HepG2 (cell line): ENCODE measurements around the gene APBB2.

Source experiments
- CBX5 ChIP-seq: sonication (generic); formaldehyde crosslinking; IDR thresholded peaks from 2 replicates; pipeline ENCODE4 v1.4.0; 2020; ENCODE audit warnings: missing genetic modification reagents, borderline replicate concordance
- EZH2 ChIP-seq: conservative IDR thresholded peaks from 2 replicates; pipeline ENCODE4 v1.6.1; 2012; ENCODE audit warnings: mild to moderate bottlenecking, low read depth, low read length, moderate library complexity
- FIP1L1 ChIP-seq: fragments of 200-400 bp; formaldehyde crosslinking; IDR thresholded peaks from 2 replicates; pipeline ENCODE4 v1.6.1; 2018; ENCODE audit warnings: low read depth, mild to moderate bottlenecking, low read length, moderate library complexity, borderline replicate concordance; ENCODE audit not compliant: insufficient read depth
- HOXA7 ChIP-seq: sonication (generic); formaldehyde crosslinking; IDR thresholded peaks from 2 replicates; pipeline ENCODE4 v1.8.1; 2022; ENCODE audit warnings: mild to moderate bottlenecking, missing genetic modification reagents, moderate library complexity
- KLF16 ChIP-seq, 2 experiments: sonication (generic) in 1 of 2; formaldehyde crosslinking in 1 of 2; IDR thresholded peaks; 2 replicates each; pipeline versions ENCODE4 v1.6.1 to v1.8.0; 2016 to 2023; ENCODE audit warnings: missing genetic modification reagents in 2 of 2, missing compliant biosample characterization in 1 of 2
- PCBP2 ChIP-seq: fragments of 200-400 bp; formaldehyde crosslinking; optimal IDR thresholded peaks from 2 replicates; pipeline ENCODE3; 2018; ENCODE audit warnings: low read length, low read depth; ENCODE audit not compliant: poor library complexity, severe bottlenecking
- RBM39 ChIP-seq: fragments of 200-400 bp; formaldehyde crosslinking; IDR thresholded peaks from one replicate; pipeline ENCODE4 v1.6.1; 2018; ENCODE audit warnings: antibody characterized with exemption, mild to moderate bottlenecking, low read depth, low read length; ENCODE audit not compliant: poor library complexity, severe bottlenecking
- YY1 ChIP-seq: IDR thresholded peaks from 2 replicates; pipeline ENCODE4 v1.6.1; 2011; ENCODE audit warnings: low read length, low read depth, moderate library complexity, mild to moderate bottlenecking; ENCODE audit not compliant: insufficient read depth, insufficient replicate concordance
- ZNF17 ChIP-seq: sonication (generic); formaldehyde crosslinking; IDR thresholded peaks from 2 replicates; pipeline ENCODE4 v1.5.0; 2020; ENCODE audit warnings: mild to moderate bottlenecking, missing genetic modification reagents
- ZNF703 ChIP-seq: sonication (generic); formaldehyde crosslinking; IDR thresholded peaks from 2 replicates; pipeline ENCODE4 v1.5.1; 2020; ENCODE audit warnings: missing genetic modification reagents, mild to moderate bottlenecking, moderate library complexity, borderline replicate concordance
- ZNF891 ChIP-seq: sonication (generic); formaldehyde crosslinking; IDR thresholded peaks from 2 replicates; pipeline ENCODE4 v1.5.0; 2020; ENCODE audit warnings: mild to moderate bottlenecking, missing genetic modification reagents
- TF ChIP-seq, protein P1 (sequence below), 2 experiments: sonication (generic) in 1 of 2; formaldehyde crosslinking in 1 of 2; IDR thresholded peaks; 2 replicates each; pipeline versions ENCODE4 v1.5.1 to v1.6.1; 2011 to 2020; ENCODE audit warnings: borderline replicate concordance in 1 of 2, low read depth in 1 of 2, low read length in 1 of 2, mild to moderate bottlenecking in 1 of 2, missing genetic modification reagents in 1 of 2, moderate library complexity in 1 of 2
- TF ChIP-seq, protein P2 (sequence below): sonication (generic); formaldehyde crosslinking; IDR thresholded peaks from 2 replicates; pipeline ENCODE4 v1.5.0; 2020; ENCODE audit warnings: mild to moderate bottlenecking, missing genetic modification reagents, moderate library complexity
- TF ChIP-seq, protein P3 (sequence below): IDR thresholded peaks from 2 replicates; pipeline ENCODE4 v1.6.1; 2012; ENCODE audit warnings: inconsistent platforms

DNA sequence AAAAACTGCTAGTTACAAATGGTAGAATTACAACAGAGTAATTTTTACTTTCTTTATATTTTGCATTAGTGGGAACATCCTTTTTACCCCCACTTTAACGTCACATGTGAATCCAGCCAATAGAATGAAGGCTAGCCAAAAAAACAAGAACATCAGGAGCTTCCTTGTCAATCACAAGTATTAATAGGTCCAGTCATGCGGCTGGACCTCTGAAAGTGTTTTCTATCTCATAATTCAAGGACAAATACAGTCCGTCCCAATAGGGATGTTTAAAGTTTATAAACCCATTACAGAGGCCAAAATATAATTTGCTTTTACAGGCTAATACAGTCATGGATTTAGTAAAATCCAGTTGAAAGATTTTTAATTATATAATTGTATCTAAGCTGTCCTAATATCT is 110.7 kb downstream of the APBB2 start:
- TF ChIP-seq, protein P1, sequence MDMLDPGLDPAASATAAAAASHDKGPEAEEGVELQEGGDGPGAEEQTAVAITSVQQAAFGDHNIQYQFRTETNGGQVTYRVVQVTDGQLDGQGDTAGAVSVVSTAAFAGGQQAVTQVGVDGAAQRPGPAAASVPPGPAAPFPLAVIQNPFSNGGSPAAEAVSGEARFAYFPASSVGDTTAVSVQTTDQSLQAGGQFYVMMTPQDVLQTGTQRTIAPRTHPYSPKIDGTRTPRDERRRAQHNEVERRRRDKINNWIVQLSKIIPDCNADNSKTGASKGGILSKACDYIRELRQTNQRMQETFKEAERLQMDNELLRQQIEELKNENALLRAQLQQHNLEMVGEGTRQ (IDR thresholded peaks at IDR 0.05; ENCODE audit: low read depth, low read length): no peak
- TF ChIP-seq, protein P1 (CRISPR knock-in tag; IDR thresholded peaks at IDR 0.05; ENCODE audit: borderline replicate concordance): no peak
- TF ChIP-seq YY1 (no peak), ZNF703 (CRISPR knock-in tag) (no peak), ZNF17 (CRISPR knock-in tag) (no peak), ZNF891 (CRISPR knock-in tag) (no peak), EZH2 (no peak), PCBP2 (no peak), FIP1L1 (no peak), HOXA7 (CRISPR knock-in tag) (no peak), CBX5 (CRISPR knock-in tag) (no peak), RBM39 (no peak), KLF16 (CRISPR knock-in tag; IDR thresholded peaks at IDR 0.05) (no peak)
- TF ChIP-seq, protein P2, sequence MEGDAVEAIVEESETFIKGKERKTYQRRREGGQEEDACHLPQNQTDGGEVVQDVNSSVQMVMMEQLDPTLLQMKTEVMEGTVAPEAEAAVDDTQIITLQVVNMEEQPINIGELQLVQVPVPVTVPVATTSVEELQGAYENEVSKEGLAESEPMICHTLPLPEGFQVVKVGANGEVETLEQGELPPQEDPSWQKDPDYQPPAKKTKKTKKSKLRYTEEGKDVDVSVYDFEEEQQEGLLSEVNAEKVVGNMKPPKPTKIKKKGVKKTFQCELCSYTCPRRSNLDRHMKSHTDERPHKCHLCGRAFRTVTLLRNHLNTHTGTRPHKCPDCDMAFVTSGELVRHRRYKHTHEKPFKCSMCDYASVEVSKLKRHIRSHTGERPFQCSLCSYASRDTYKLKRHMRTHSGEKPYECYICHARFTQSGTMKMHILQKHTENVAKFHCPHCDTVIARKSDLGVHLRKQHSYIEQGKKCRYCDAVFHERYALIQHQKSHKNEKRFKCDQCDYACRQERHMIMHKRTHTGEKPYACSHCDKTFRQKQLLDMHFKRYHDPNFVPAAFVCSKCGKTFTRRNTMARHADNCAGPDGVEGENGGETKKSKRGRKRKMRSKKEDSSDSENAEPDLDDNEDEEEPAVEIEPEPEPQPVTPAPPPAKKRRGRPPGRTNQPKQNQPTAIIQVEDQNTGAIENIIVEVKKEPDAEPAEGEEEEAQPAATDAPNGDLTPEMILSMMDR (CRISPR knock-in tag): no peak
- TF ChIP-seq, protein P3, sequence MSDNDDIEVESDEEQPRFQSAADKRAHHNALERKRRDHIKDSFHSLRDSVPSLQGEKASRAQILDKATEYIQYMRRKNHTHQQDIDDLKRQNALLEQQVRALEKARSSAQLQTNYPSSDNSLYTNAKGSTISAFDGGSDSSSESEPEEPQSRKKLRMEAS: no peak
